B cell (primary cell): ENCODE measurements around the gene PALM. TPM values are rescaled to one million over a fixed set of nuclear protein-coding genes. Genes with fewer than 3 reads are reported as not detected.

Experiments
- ATAC-seq: fragments of 200-7000 bp; cut with Tn5 transposase; one replicate; pipeline ENCODE4 v1.10.0; 2021; ENCODE audit warnings: low read depth, mild to moderate bottlenecking, moderate number of reproducible peaks, moderate library complexity
- CTCF ChIA-PET: fragments of 350-600 bp; sonication (Branson Sonifier 250); formaldehyde crosslinking; loops from one replicate; lab custom pipeline; 2021; ENCODE audit warnings: antibody characterized with exemption, inconsistent platforms; lab: Charles Lee
- POLR2A ChIA-PET: fragments of 350-600 bp; sonication (Branson Sonifier 250); formaldehyde crosslinking; loops from one replicate; lab custom pipeline; 2021; ENCODE audit warnings: antibody characterized with exemption; lab: Charles Lee
- DNase-seq: peaks from one replicate; pipeline ENCODE4 v3.0.0; 2013
- H2AFZ ChIP-seq: 2 replicates; pipeline ENCODE4 v1.6.1; 2012; ENCODE audit warnings: mild to moderate bottlenecking, low read depth, low read length; ENCODE audit not compliant: insufficient read depth, poor library complexity, severe bottlenecking
- H3K27ac ChIP-seq, 2 donors: 1 replicate in 1 of 2; 2 replicates in 1 of 2; pipeline ENCODE4 v1.5.1; 2012 to 2013; ENCODE audit warnings: low read length in 2 of 2, mild to moderate bottlenecking in 2 of 2, moderate library complexity in 1 of 2
- H3K27me3 ChIP-seq, 4 experiments: fragments of 200-600 bp in 1 of 4; sonication (generic) in 1 of 4; replicated peaks in 1 of 4; 1 replicate in 2 of 4; 2 replicates in 2 of 4; pipeline versions ENCODE4 v1.6.1 to v1.7.0; 2013 to 2016; ENCODE audit warnings: low read length in 3 of 4, mild to moderate bottlenecking in 2 of 4, mixed read lengths in 1 of 4, moderate library complexity in 1 of 4; ENCODE audit not compliant: insufficient read depth in 4 of 4, control insufficient read depth in 3 of 4; ENCODE audit errors: control extremely low read depth in 1 of 4
- H3K36me3 ChIP-seq, 2 experiments: replicated peaks in 1 of 2; 1 replicate in 1 of 2; 2 replicates in 1 of 2; pipeline versions ENCODE4 v1.6.1 to v1.7.1; 2013; ENCODE audit warnings: low read length in 1 of 2; ENCODE audit not compliant: insufficient read depth in 2 of 2, control insufficient read depth in 1 of 2; ENCODE audit errors: control extremely low read depth in 1 of 2, extremely low read depth in 1 of 2
- H3K4me1 ChIP-seq, 2 donors: fragments of 200-600 bp in 1 of 2; sonication (generic) in 1 of 2; 1 replicate in 1 of 2; 2 replicates in 1 of 2; pipeline versions ENCODE4 v1.5.1 to v1.6.1; 2013 to 2017; ENCODE audit warnings: low read length in 2 of 2; ENCODE audit not compliant: control insufficient read depth in 2 of 2, insufficient read depth in 2 of 2
- H3K4me2 ChIP-seq: replicated peaks from 2 replicates; pipeline ENCODE3; 2012; ENCODE audit warnings: mild to moderate bottlenecking, low read depth, low read length; ENCODE audit not compliant: poor library complexity, severe bottlenecking
- H3K4me3 ChIP-seq, 5 experiments: fragments of 200-600 bp in 1 of 5; sonication (generic) in 1 of 5; 1 replicate in 3 of 5; 2 replicates in 2 of 5; pipeline versions ENCODE4 v1.5.1 to v1.7.0; 2011 to 2016; ENCODE audit warnings: low read length in 4 of 5, mild to moderate bottlenecking in 4 of 5, low read depth in 2 of 5, control low read depth in 1 of 5, moderate library complexity in 1 of 5; ENCODE audit not compliant: insufficient read depth in 1 of 5; ENCODE audit errors: control extremely low read depth in 1 of 5, extremely low read depth in 1 of 5
- H3K79me2 ChIP-seq: fragments of 200-600 bp; sonication (generic); one replicate; pipeline ENCODE4 v1.6.0; 2016; ENCODE audit warnings: low read length; ENCODE audit not compliant: control insufficient read depth, insufficient read depth
- H3K9ac ChIP-seq: fragments of 200-600 bp; sonication (generic); 2 replicates; pipeline ENCODE4 v1.6.1; 2017; ENCODE audit warnings: mild to moderate bottlenecking, low read length, moderate library complexity
- H3K9me3 ChIP-seq, 3 donors: one replicate each; pipeline versions ENCODE4 v1.6.1 to v1.7.1; 2013; ENCODE audit warnings: low read length in 2 of 3; ENCODE audit not compliant: control insufficient read depth in 2 of 3, insufficient read depth in 1 of 3; ENCODE audit errors: control extremely low read depth in 1 of 3
- H4K20me1 ChIP-seq: 2 replicates; pipeline ENCODE4 v1.6.0; 2012; ENCODE audit warnings: mild to moderate bottlenecking, low read length; ENCODE audit not compliant: insufficient read depth, control insufficient read depth, poor library complexity, severe bottlenecking
- H3K27ac Mint-ChIP-seq: one replicate; pipeline ENCODE4 v1.8.0; 2021; ENCODE audit warnings: mixed read lengths
- H3K27me3 Mint-ChIP-seq: one replicate; pipeline ENCODE4 v1.8.0; 2021; ENCODE audit warnings: mixed read lengths
- H3K4me1 Mint-ChIP-seq: one replicate; pipeline ENCODE4 v1.8.0; 2021; ENCODE audit warnings: mixed read lengths
- H3K4me3 Mint-ChIP-seq: one replicate; pipeline ENCODE4 v1.8.0; 2021; ENCODE audit warnings: mixed read lengths
- H3K9me3 Mint-ChIP-seq: one replicate; pipeline ENCODE4 v1.8.0; 2022; ENCODE audit warnings: mixed read lengths; ENCODE audit not compliant: insufficient read depth
- EZH2 ChIP-seq: IDR thresholded peaks from 2 replicates; pipeline ENCODE4 v1.6.1; 2012; ENCODE audit warnings: borderline replicate concordance, low read depth, mild to moderate bottlenecking, moderate library complexity, low read length; ENCODE audit not compliant: insufficient read depth, poor library complexity, severe bottlenecking
- WGBS: methylation state at CpG from one replicate; pipeline ENCODE4 v1.1.5; 2013; ENCODE audit warnings: missing lambda C conversion rate; ENCODE audit not compliant: insufficient coverage; 5-methylcytosine and 5-hydroxymethylcytosine counted together
- intact Hi-C: fragments of 100-400 bp; cut with micrococcal nuclease; formaldehyde crosslinking; loops from one replicate; pipeline ENCODE4 v1.10.0; 2022
- polyA plus RNA-seq: library from polyadenylated mRNA; depleted of rRNA; stranded (reverse); fragments of >200 nt; gene quantifications from 2 replicates; pipeline ENCODE4 v1.2.3, GENCODE V29; 2012
- total RNA-seq, 2 donors: library from RNA; stranded (reverse); fragments of 120-200 nt in 1 of 2; gene quantifications; 1 replicate in 1 of 2; 2 replicates in 1 of 2; pipeline versions ENCODE4 v1.2.3 to v1.2.4, GENCODE V29; 2013 to 2022
- TF ChIP-seq, protein P1 (sequence below): fragments of 200-600 bp; IDR thresholded peaks from one replicate; pipeline ENCODE4 v1.8.0; 2022; ENCODE audit warnings: antibody characterized with exemption, mild to moderate bottlenecking

PALM gene
- total and polyA plus RNA-seq, 2 donors (not counting 1 experiment from before 2014, with no cell fraction given) = 0.15 TPM; not detected in 1

DNA sequence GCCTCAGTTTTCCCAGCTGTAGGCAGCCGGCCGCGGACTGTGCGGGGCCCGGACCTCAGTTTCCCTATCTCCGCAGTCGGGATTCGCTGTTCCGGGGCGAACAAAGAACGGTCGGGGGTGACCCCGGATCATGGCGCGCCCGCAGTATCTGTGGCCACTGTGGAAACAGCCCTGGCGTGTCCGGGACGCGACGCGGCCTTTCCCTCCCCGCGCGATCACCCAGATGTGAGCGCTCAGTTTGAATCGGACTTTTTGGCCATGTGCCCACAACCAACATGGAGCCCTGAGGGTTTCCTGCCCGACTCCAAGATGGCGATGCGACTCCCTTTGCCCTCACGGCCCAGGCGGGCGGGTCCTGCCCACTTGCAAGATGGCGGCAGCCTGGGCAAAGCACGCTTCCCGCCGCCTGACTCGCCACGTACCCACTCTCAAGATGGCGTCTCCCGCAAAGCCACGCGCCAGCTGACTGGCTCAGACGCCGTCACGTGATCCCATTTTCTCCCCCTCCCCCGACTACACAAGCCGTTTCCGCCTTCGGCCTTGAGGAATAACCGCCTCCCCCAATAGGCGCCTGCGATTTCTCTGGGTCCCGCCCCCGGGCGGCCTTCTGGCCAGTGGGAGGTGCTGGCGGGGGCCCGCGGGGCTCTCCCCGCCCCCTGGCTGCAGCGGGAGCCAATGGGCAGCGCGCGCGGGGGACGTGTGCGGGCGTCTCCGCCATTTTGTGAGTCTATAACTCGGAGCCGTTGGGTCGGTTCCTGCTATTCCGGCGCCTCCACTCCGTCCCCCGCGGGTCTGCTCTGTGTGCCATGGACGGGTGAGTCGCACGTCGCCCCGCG is 88.2 kb downstream of the PALM start, which contains the start of gene PTBP1:
Gene PTBP1, plus strand, starts transcription at position 761 of the 836 bp plus-strand sequence. Its CDS starts 46 bp downstream, at position 807.
- Histone ChIP-seq H3K79me2 (peaks cover 51% of the 10 kb centered on the region), H3K9ac (peak within 1 kb of the TSS; percentile 75), H3K9me3 (no peaks in the 10 kb centered on the region), H3K27me3 (no peaks in the 10 kb centered on the region), H3K4me3 (peak within 1 kb of the TSS; percentile 61 to 86 (median 78)), H4K20me1 (peaks cover 41% of the 10 kb centered on the region), H3K4me1 (peaks cover 22 to 48% of the 10 kb centered on the region in 2 donors), H2AFZ (peak within 1 kb of the TSS; percentile 86), H3K36me3 (peaks cover 0 to 30% of the 10 kb centered on the region in 2 experiments), H3K4me2 (peak within 1 kb of the TSS; percentile 99), H3K27ac (peak within 1 kb of the TSS; percentile 57 to 74)
- intact Hi-C loops = loop anchor here (2.0 kb wide), 2 partner anchors 112 to 188 kb away; partner anchors contain the start of gene WDR18
- TF ChIP-seq EZH2 = no peak
- TF ChIP-seq, protein P1, sequence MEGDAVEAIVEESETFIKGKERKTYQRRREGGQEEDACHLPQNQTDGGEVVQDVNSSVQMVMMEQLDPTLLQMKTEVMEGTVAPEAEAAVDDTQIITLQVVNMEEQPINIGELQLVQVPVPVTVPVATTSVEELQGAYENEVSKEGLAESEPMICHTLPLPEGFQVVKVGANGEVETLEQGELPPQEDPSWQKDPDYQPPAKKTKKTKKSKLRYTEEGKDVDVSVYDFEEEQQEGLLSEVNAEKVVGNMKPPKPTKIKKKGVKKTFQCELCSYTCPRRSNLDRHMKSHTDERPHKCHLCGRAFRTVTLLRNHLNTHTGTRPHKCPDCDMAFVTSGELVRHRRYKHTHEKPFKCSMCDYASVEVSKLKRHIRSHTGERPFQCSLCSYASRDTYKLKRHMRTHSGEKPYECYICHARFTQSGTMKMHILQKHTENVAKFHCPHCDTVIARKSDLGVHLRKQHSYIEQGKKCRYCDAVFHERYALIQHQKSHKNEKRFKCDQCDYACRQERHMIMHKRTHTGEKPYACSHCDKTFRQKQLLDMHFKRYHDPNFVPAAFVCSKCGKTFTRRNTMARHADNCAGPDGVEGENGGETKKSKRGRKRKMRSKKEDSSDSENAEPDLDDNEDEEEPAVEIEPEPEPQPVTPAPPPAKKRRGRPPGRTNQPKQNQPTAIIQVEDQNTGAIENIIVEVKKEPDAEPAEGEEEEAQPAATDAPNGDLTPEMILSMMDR = no peak
- H3K4me1 Mint-ChIP-seq = peaks cover 33% of the 10 kb centered on the region
- ATAC-seq (peak; percentile 85), DNase-seq (peak; percentile 100)
- ChIA-PET CTCF (no interaction called here), POLR2A (interaction anchor here (0.7 to 1.1 kb wide), 2 partner anchors 134 to 287 kb away, joined by 3 to 4 read pairs; partner anchors contain the start of gene RNF126)
- peak within 1 kb of the TSS; percentile 98 for H3K4me3 Mint-ChIP-seq
- no peaks in the 10 kb centered on the region for H3K27me3 Mint-ChIP-seq
- WGBS = under 1% methylated on average over 82 of the region's 83 CpGs
- peak within 1 kb of the TSS; percentile 88 for H3K27ac Mint-ChIP-seq
- H3K9me3 Mint-ChIP-seq = no peaks in the 10 kb centered on the region

Other genes with a start within 250 kb of the PALM start
- gene SHC2, start 247.9 kb upstream of the PALM start, total RNA-seq = 0.19 TPM in 1 of 2 replicates, not detected in the other
- 0.19 and 0.59 TPM in 2 replicates for gene SHC2, start 247.9 kb upstream of the PALM start, polyA plus RNA-seq
- gene MADCAM1, start 212.4 kb upstream of the PALM start, total RNA-seq = 1.9 and 2.5 TPM in 2 replicates
- gene MADCAM1, start 212.4 kb upstream of the PALM start, polyA plus RNA-seq = 0.56 and 0.70 TPM in 2 replicates
- gene TPGS1, start 201.4 kb upstream of the PALM start, total RNA-seq = 29.8 and 33.8 TPM in 2 replicates
- 6.1 and 8.1 TPM in 2 replicates for gene TPGS1, start 201.4 kb upstream of the PALM start, polyA plus RNA-seq
- gene CDC34, start 177.2 kb upstream of the PALM start, total RNA-seq = 28.4 and 31.1 TPM in 2 replicates
- gene CDC34, start 177.2 kb upstream of the PALM start, polyA plus RNA-seq = 25.7 and 26.9 TPM in 2 replicates
- gene GZMM, start 164.9 kb upstream of the PALM start, total RNA-seq = 0.34 TPM in 1 of 2 replicates, not detected in the other
- 2.1 and 3.2 TPM in 2 replicates for gene GZMM, start 164.9 kb upstream of the PALM start, polyA plus RNA-seq
- gene BSG, start 136.3 kb upstream of the PALM start, total RNA-seq = 131 and 144 TPM in 2 replicates
- gene BSG, start 136.3 kb upstream of the PALM start, polyA plus RNA-seq = 79.6 and 82.1 TPM in 2 replicates
- 0.57 and 0.61 TPM in 2 replicates for gene HCN2, start 119.1 kb upstream of the PALM start, total RNA-seq
- gene HCN2, start 119.1 kb upstream of the PALM start, polyA plus RNA-seq = 0.25 and 0.27 TPM in 2 replicates
- gene POLRMT, start 75.4 kb upstream of the PALM start, total RNA-seq = 73.2 and 77.8 TPM in 2 replicates
- gene POLRMT, start 75.4 kb upstream of the PALM start, polyA plus RNA-seq = 98.0 and 106 TPM in 2 replicates
- gene FGF22, start 69.1 kb upstream of the PALM start, total RNA-seq = 2.9 and 3.4 TPM in 2 replicates
- gene FGF22, start 69.1 kb upstream of the PALM start, polyA plus RNA-seq = 0.34 and 0.37 TPM in 2 replicates
- 74.3 and 88.8 TPM in 2 replicates for gene RNF126, start 45.7 kb upstream of the PALM start, total RNA-seq
- 99.6 and 118 TPM in 2 replicates for gene RNF126, start 45.7 kb upstream of the PALM start, polyA plus RNA-seq
- 5.6 and 5.8 TPM in 2 replicates for gene FSTL3, start 32.5 kb upstream of the PALM start, total RNA-seq
- gene FSTL3, start 32.5 kb upstream of the PALM start, polyA plus RNA-seq = 2.6 and 5.8 TPM in 2 replicates
- gene PRSS57, start 13.5 kb upstream of the PALM start, total RNA-seq = not detected in 2 replicates
- not detected in 2 replicates for gene PRSS57, start 13.5 kb upstream of the PALM start, polyA plus RNA-seq
- gene MISP, start 42.2 kb downstream of the PALM start, total RNA-seq = not detected in 2 replicates
- not detected in 2 replicates for gene MISP, start 42.2 kb downstream of the PALM start, polyA plus RNA-seq
- gene PTBP1, start 88.5 kb downstream of the PALM start, total RNA-seq = 304 and 309 TPM in 2 replicates
- 137 and 154 TPM in 2 replicates for gene PTBP1, start 88.5 kb downstream of the PALM start, polyA plus RNA-seq
- not detected in 2 replicates for gene PLPPR3, start 113.0 kb downstream of the PALM start, total RNA-seq
- gene PLPPR3, start 113.0 kb downstream of the PALM start, polyA plus RNA-seq = not detected in 2 replicates
- 0.44 and 0.70 TPM in 2 replicates for gene AZU1, start 118.9 kb downstream of the PALM start, total RNA-seq
- 0.13 and 0.59 TPM in 2 replicates for gene AZU1, start 118.9 kb downstream of the PALM start, polyA plus RNA-seq
- gene PRTN3, start 132.1 kb downstream of the PALM start, total RNA-seq = not detected in 2 replicates
- gene PRTN3, start 132.1 kb downstream of the PALM start, polyA plus RNA-seq = not detected in 2 replicates
- gene ELANE, start 143.4 kb downstream of the PALM start, total RNA-seq = not detected in 2 replicates
- 0.18 TPM in 1 of 2 replicates, not detected in the other for gene ELANE, start 143.4 kb downstream of the PALM start, polyA plus RNA-seq
- gene CFD, start 150.7 kb downstream of the PALM start, total RNA-seq = 0.79 and 0.87 TPM in 2 replicates
- 2.9 and 6.6 TPM in 2 replicates for gene CFD, start 150.7 kb downstream of the PALM start, polyA plus RNA-seq
- gene MED16, start 184.3 kb downstream of the PALM start, total RNA-seq = 85.0 and 88.6 TPM in 2 replicates
- gene MED16, start 184.3 kb downstream of the PALM start, polyA plus RNA-seq = 60.3 and 85.3 TPM in 2 replicates
- gene RNU6-9, start 184.5 kb downstream of the PALM start, total RNA-seq = not detected in 2 replicates
- gene RNU6-9, start 184.5 kb downstream of the PALM start, polyA plus RNA-seq = not detected in 2 replicates
- gene R3HDM4, start 204.3 kb downstream of the PALM start, total RNA-seq = 165 and 176 TPM in 2 replicates
- gene R3HDM4, start 204.3 kb downstream of the PALM start, polyA plus RNA-seq = 168 and 185 TPM in 2 replicates
- gene KISS1R, start 208.4 kb downstream of the PALM start, total RNA-seq = 0.56 and 0.79 TPM in 2 replicates
- 0.55 and 1.3 TPM in 2 replicates for gene KISS1R, start 208.4 kb downstream of the PALM start, polyA plus RNA-seq
- 60.5 and 66.7 TPM in 2 replicates for gene ARID3A, start 217.1 kb downstream of the PALM start, total RNA-seq
- gene ARID3A, start 217.1 kb downstream of the PALM start, polyA plus RNA-seq = 16.5 and 22.9 TPM in 2 replicates